NK-92 (cell line): ENCODE data around the gene LRRC7.

Experiments used
- DNase-seq: peaks from one replicate; lab custom pipeline; 2025; ENCODE audit not compliant: unreplicated experiment; lab: John Stamatoyannopoulos, UW

Gene LRRC7

GRCh38 chr1:70156529-70157120 lies 588.9 kb downstream of the LRRC7 start:
- no peak for DNase-seq

GRCh38 chr1:70164350-70164749 lies 596.6 kb downstream of the LRRC7 start:
- DNase-seq: no peak

GRCh38 chr1:70168283-70168682 lies 600.6 kb downstream of the LRRC7 start:
- no peak for DNase-seq

GRCh38 chr1:70169018-70169839 lies 601.5 kb downstream of the LRRC7 start:
- no peak for DNase-seq

DNA sequence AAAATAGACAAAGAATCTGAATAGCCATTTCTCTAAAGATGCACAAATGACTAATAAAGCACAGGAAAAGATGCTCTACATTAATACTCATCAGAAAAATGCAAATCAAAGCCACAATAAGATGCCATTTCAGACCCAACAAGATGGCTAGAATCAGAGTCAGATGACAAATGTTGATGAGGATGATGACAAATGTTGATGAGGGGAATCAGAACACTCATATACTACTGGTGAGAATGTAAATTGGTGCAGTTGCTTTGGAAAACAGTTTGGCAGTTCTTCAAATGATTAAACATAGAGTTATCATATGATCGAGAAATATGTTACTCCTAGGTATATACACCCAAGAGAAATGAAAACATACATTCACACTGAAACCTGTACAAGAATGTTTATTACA lies 603.8 kb downstream of the LRRC7 start:
- DNase-seq: no peak
